Measurements from ENCODE around the gene TLE1. TPM values are rescaled to one million over a fixed set of nuclear protein-coding genes. Genes with fewer than 3 reads are reported as not detected.
"Not testable (repeated sequence)": the region's sequence is repeated elsewhere in the genome, so short reads cannot be mapped to it uniquely, and the experiment has no call there.

Gene TLE1
- total RNA-seq, 1 experiment from 2014 or later = 97.7 TPM

GRCh38 chr9:81688262-81689092 lies 870 bp downstream of the TLE1 start:
- H3K4me3 Mint-ChIP-seq = peak overlapping the region; percentile 98
- CTCF ChIA-PET = interaction anchor here (1.6 kb wide), 1 partner anchor 918 kb away, joined by 4 read pairs; no protein-coding TSS in a partner anchor

GRCh38 chr9:81687521-81688261 lies 1.7 kb downstream of the TLE1 start:
- Mint-ChIP-seq H3K27ac (peak overlapping the region; percentile 94), H3K4me3 (no peak overlapping the region), H3K36me3 (peaks cover 2% of the 10 kb centered on the region; the same call in 1 of the 2 replicates), H3K9me3 (no peaks in the 10 kb centered on the region), H3K4me1 (peaks cover 23% of the 10 kb centered on the region), H3K27me3 (ENCODE audit: low read depth) (peaks cover 11% of the 10 kb centered on the region)
- ATAC-seq (peak; percentile 33), DNase-seq (ENCODE audit: low spot score) (peak; percentile 86)
- 0 out of 2 replicates have a peak, but pooled peaks have one; percentile 52 for TF ChIP-seq SP1 (CRISPR knock-in tag; conservative IDR thresholded peaks at IDR 0.05)
- TF ChIP-seq TEAD4 (CRISPR knock-in tag; IDR thresholded peaks at IDR 0.05) = no peak
- TF ChIP-seq, protein P1, sequence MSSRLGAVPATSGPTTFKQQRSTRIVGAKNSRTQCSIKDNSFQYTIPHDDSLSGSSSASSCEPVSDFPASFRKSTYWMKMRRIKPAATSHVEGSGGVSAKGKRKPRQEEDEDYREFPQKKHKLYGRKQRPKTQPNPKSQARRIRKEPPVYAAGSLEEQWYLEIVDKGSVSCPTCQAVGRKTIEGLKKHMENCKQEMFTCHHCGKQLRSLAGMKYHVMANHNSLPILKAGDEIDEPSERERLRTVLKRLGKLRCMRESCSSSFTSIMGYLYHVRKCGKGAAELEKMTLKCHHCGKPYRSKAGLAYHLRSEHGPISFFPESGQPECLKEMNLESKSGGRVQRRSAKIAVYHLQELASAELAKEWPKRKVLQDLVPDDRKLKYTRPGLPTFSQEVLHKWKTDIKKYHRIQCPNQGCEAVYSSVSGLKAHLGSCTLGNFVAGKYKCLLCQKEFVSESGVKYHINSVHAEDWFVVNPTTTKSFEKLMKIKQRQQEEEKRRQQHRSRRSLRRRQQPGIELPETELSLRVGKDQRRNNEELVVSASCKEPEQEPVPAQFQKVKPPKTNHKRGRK (CRISPR knock-in tag; IDR thresholded peaks at IDR 0.05; ENCODE audit: borderline replicate concordance) = 0 out of 2 replicates have a peak, but pooled peaks have one; percentile 19
- TF ChIP-seq, protein P2, sequence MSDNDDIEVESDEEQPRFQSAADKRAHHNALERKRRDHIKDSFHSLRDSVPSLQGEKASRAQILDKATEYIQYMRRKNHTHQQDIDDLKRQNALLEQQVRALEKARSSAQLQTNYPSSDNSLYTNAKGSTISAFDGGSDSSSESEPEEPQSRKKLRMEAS (CRISPR knock-in tag; IDR thresholded peaks at IDR 0.05) = peak; percentile 7; the same call in 1 of the 2 replicates
- peak; percentile 80 for TF ChIP-seq ETV6 (CRISPR knock-in tag; IDR thresholded peaks at IDR 0.05)
- peak; percentile 93 for TF ChIP-seq FOXK1 (CRISPR knock-in tag; IDR thresholded peaks at IDR 0.05)
- TF ChIP-seq FOXP1 (CRISPR knock-in tag; IDR thresholded peaks at IDR 0.05; ENCODE audit: borderline replicate concordance) = peak; percentile 75
- TF ChIP-seq ZNF281 (CRISPR knock-in tag; IDR thresholded peaks at IDR 0.05) = peak; percentile 94
- no peak; the same call in 1 of the 2 replicates for TF ChIP-seq USF1 (CRISPR knock-in tag; IDR thresholded peaks at IDR 0.05)
- POLR2A ChIA-PET = no interaction called here
- CTCF ChIA-PET = no interaction called here

More at GRCh38 chr9:81688262-81689092, 870 bp downstream of the TLE1 start:
- ATAC-seq, H3K9me3 Mint-ChIP-seq, H3K36me3 Mint-ChIP-seq, H3K27ac Mint-ChIP-seq: not testable (repeated sequence)
- peak; percentile 52 for DNase-seq (ENCODE audit: low spot score)
- POLR2A ChIA-PET = interaction anchor here (1.0 kb wide), 1 partner anchor 88 kb away, joined by 3 read pairs; no protein-coding TSS in a partner anchor
- TF ChIP-seq FOXK1 (CRISPR knock-in tag; IDR thresholded peaks at IDR 0.05) (0 out of 2 replicates have a peak, but pooled peaks have one; percentile 15), JUN (CRISPR knock-in tag; IDR thresholded peaks at IDR 0.05) (0 out of 2 replicates have a peak, but pooled peaks have one; percentile 74), ESRRA (CRISPR knock-in tag; IDR thresholded peaks at IDR 0.05; ENCODE audit: borderline replicate concordance) (0 out of 2 replicates have a peak, but pooled peaks have one; percentile 43)
- TF ChIP-seq, protein P3, sequence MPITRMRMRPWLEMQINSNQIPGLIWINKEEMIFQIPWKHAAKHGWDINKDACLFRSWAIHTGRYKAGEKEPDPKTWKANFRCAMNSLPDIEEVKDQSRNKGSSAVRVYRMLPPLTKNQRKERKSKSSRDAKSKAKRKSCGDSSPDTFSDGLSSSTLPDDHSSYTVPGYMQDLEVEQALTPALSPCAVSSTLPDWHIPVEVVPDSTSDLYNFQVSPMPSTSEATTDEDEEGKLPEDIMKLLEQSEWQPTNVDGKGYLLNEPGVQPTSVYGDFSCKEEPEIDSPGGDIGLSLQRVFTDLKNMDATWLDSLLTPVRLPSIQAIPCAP (CRISPR knock-in tag; IDR thresholded peaks at IDR 0.05) = 0 out of 2 replicates have a peak, but pooled peaks have one; percentile 26
- Mint-ChIP-seq H3K4me1 (peaks cover 28% of the 10 kb centered on the region), H3K27me3 (ENCODE audit: low read depth) (peaks cover 14% of the 10 kb centered on the region)
